KG1 (cell line): ENCODE results near the gene ZEB2.
"Not testable (repeated sequence)": the region's sequence is repeated elsewhere in the genome, so short reads cannot be mapped to it uniquely, and the experiment has no call there.

Source experiments
- DNase-seq: peaks from one replicate; lab custom pipeline; 2025; lab: John Stamatoyannopoulos, UW

The ZEB2 gene

GRCh38 chr2:144381716-144382115 lies 138.2 kb downstream of the ZEB2 start:
- DNase-seq: no peak

- DNase-seq: no peak
Measured at GRCh38 chr2:144379851-144380311, 140.0 kb downstream of the ZEB2 start.

- no peak for DNase-seq
Measured at GRCh38 chr2:144378551-144378950, 141.4 kb downstream of the ZEB2 start.

GRCh38 chr2:144377914-144378313 lies 142.0 kb downstream of the ZEB2 start:
- DNase-seq: no peak

- no peak for DNase-seq
Measured at GRCh38 chr2:144376926-144377325, 143.0 kb downstream of the ZEB2 start.

- DNase-seq: no peak
Measured at GRCh38 chr2:144376460-144376859, 143.5 kb downstream of the ZEB2 start.

GRCh38 chr2:144374163-144374661 lies 145.7 kb downstream of the ZEB2 start:
- DNase-seq: no peak

GRCh38 chr2:144372410-144373080 lies 147.4 kb downstream of the ZEB2 start:
- no peak for DNase-seq

GRCh38 chr2:144370937-144371584 lies 148.9 kb downstream of the ZEB2 start:
- no peak for DNase-seq

GRCh38 chr2:144369416-144369815 lies 150.5 kb downstream of the ZEB2 start:
- no peak for DNase-seq

- no peak for DNase-seq
Measured at GRCh38 chr2:144366825-144367429, 153.0 kb downstream of the ZEB2 start.

- no peak for DNase-seq
Measured at GRCh38 chr2:144364944-144365738, 154.8 kb downstream of the ZEB2 start.

- not testable (repeated sequence) for DNase-seq
Measured at GRCh38 chr2:144364247-144364646, 155.7 kb downstream of the ZEB2 start.

GRCh38 chr2:144362401-144362800 lies 157.5 kb downstream of the ZEB2 start:
- DNase-seq: no peak

GRCh38 chr2:144361742-144362141 lies 158.2 kb downstream of the ZEB2 start:
- no peak for DNase-seq

- DNase-seq: no peak
Measured at GRCh38 chr2:144359684-144360083, 160.2 kb downstream of the ZEB2 start.

- no peak for DNase-seq
Measured at GRCh38 chr2:144358979-144359541, 160.9 kb downstream of the ZEB2 start.

GRCh38 chr2:144358374-144358964 lies 161.4 kb downstream of the ZEB2 start:
- DNase-seq: no peak

- no peak for DNase-seq
Measured at GRCh38 chr2:144357623-144358373, 162.1 kb downstream of the ZEB2 start.

GRCh38 chr2:144356402-144356801 lies 163.5 kb downstream of the ZEB2 start:
- no peak for DNase-seq

- no peak for DNase-seq
Measured at GRCh38 chr2:144354953-144355352, 165.0 kb downstream of the ZEB2 start.
